ENCODE results near the gene DGKB. TPM values are rescaled to one million over a fixed set of nuclear protein-coding genes. Genes with fewer than 3 reads are reported as not detected.

The DGKB gene
- total RNA-seq, 1 experiment from 2014 or later = not detected

- Histone ChIP-seq H3K27me3 (ENCODE audit: control insufficient read depth, insufficient read depth, low read length) (no peaks in the 10 kb centered on the region), H3K4me3 (ENCODE audit: low read depth in 2 of 2, low read length in 2 of 2) (no peak overlapping the region), H3K36me3 (ENCODE audit: control insufficient read depth, insufficient read depth, low read length) (no peaks in the 10 kb centered on the region), H3K9me3 (ENCODE audit: control insufficient read depth, insufficient read depth, low read depth, low read length) (no peaks in the 10 kb centered on the region), H3K27ac (ENCODE audit: low read length) (no peak overlapping the region), H3K4me1 (ENCODE audit: control insufficient read depth, insufficient read depth, low read length) (no peaks in the 10 kb centered on the region)
- no peak for ATAC-seq
- in situ Hi-C loops (cut with HindIII; ENCODE audit: low pct_unique_long_range_greater_than_20kb, low sequenced_read_pairs) = no loop called here
- TF ChIP-seq CTCF (IDR thresholded peaks at IDR 0.05) = no peak
- no peak for TF ChIP-seq POLR2AphosphoS5 (IDR thresholded peaks at IDR 0.05; ENCODE audit: low read depth, low read length)
- TF ChIP-seq SIN3A (IDR thresholded peaks at IDR 0.05; ENCODE audit: borderline replicate concordance, insufficient read depth, low read depth, low read length) = no peak
- TF ChIP-seq REST (IDR thresholded peaks at IDR 0.05; ENCODE audit: insufficient read depth in 1 of 2, low read depth in 2 of 2, low read length in 1 of 2) = no peak
- no peak for DNase-seq (ENCODE audit: low read depth, low spot score)
- intact Hi-C loops (cut with micrococcal nuclease; ENCODE audit: unreplicated experiment) = no loop called here
- CTCF ChIA-PET = interaction anchor here (0.6 kb wide), 1 partner anchor 1592 kb away, joined by 3 read pairs; no protein-coding TSS in a partner anchor
- POLR2A ChIA-PET = no interaction called here
- BruUV-seq (replicated peaks) = no TSS peak
Measured at GRCh38 chr7:14886533-14886932, 16.0 kb downstream of the DGKB start.

DNA sequence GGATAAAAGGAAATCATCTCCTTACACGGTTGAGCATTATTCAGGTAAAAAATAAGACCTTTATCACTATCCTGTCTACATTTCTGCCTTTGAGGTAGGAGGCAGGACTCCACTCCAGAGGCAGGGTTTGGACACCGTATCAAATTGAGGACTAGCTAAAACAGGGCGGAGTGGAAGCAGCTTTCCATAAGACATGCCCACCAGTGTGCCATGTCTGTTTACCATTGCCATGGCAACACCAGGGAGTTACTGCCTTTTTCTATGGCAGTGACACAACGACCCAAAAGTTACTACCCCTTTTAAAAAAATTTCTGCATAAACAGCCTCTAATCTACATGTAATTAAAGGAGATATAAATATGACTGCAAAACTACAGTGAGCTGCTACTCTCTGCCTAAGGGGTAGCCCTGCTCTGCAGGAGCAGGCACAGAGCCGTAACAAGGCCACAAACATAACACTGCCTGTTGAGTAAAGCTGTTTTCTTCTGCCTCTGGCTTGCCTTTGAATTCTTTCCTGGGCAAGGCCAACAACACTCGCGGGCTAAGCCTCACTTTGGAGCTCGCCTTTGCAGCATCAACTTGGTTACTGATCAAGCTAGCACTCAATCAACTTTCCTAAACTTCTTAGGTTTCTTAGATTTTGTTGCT, 26.5 kb downstream of the DGKB start:
- H3K36me3 ChIP-seq (ENCODE audit: control insufficient read depth, insufficient read depth, low read length) = no peaks in the 10 kb centered on the region
- ATAC-seq = no peak
- intact Hi-C loops (cut with micrococcal nuclease; ENCODE audit: unreplicated experiment) (no loop called here), in situ Hi-C loops (cut with HindIII; ENCODE audit: low pct_unique_long_range_greater_than_20kb, low sequenced_read_pairs) (no loop called here)
- no peak overlapping the region for H3K4me3 ChIP-seq (ENCODE audit: low read depth in 2 of 2, low read length in 2 of 2)
- no peak for TF ChIP-seq TCF7L2 (IDR thresholded peaks at IDR 0.05; ENCODE audit: low read depth, low read length)
- no peak for TF ChIP-seq REST (IDR thresholded peaks at IDR 0.05; ENCODE audit: insufficient read depth in 1 of 2, low read depth in 2 of 2, low read length in 1 of 2)
- no peak for TF ChIP-seq SIN3A (IDR thresholded peaks at IDR 0.05; ENCODE audit: borderline replicate concordance, insufficient read depth, low read depth, low read length)
- no peak for TF ChIP-seq POLR2AphosphoS5 (IDR thresholded peaks at IDR 0.05; ENCODE audit: low read depth, low read length)
- no peak for TF ChIP-seq CTCF (IDR thresholded peaks at IDR 0.05)
- no peaks in the 10 kb centered on the region for H3K27me3 ChIP-seq (ENCODE audit: control insufficient read depth, insufficient read depth, low read length)
- H3K4me1 ChIP-seq (ENCODE audit: control insufficient read depth, insufficient read depth, low read length) = no peaks in the 10 kb centered on the region
- H3K9me3 ChIP-seq (ENCODE audit: control insufficient read depth, insufficient read depth, low read depth, low read length) = 0 out of 2 replicates have a peak, but pooled peaks cover 2% of the 10 kb centered on the region
- no peak for DNase-seq (ENCODE audit: low read depth, low spot score)
- POLR2A ChIA-PET = interaction anchor here (0.6 kb wide), 1 partner anchor 1719 kb away, joined by 3 read pairs; no protein-coding TSS in a partner anchor
- H3K27ac ChIP-seq (ENCODE audit: low read length) = no peak overlapping the region
- no TSS peak for BruUV-seq (replicated peaks)
- CTCF ChIA-PET = no interaction called here
